NOMO-1 (cell line): ENCODE measurements around the gene RGS14.

ENCODE experiments used
- DNase-seq, 2 experiments: peaks; one replicate each; lab custom pipeline; 2025; ENCODE audit not compliant: unreplicated experiment in 2 of 2; lab: John Stamatoyannopoulos, UW

The RGS14 gene, protein sequence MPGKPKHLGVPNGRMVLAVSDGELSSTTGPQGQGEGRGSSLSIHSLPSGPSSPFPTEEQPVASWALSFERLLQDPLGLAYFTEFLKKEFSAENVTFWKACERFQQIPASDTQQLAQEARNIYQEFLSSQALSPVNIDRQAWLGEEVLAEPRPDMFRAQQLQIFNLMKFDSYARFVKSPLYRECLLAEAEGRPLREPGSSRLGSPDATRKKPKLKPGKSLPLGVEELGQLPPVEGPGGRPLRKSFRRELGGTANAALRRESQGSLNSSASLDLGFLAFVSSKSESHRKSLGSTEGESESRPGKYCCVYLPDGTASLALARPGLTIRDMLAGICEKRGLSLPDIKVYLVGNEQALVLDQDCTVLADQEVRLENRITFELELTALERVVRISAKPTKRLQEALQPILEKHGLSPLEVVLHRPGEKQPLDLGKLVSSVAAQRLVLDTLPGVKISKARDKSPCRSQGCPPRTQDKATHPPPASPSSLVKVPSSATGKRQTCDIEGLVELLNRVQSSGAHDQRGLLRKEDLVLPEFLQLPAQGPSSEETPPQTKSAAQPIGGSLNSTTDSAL

DNA sequence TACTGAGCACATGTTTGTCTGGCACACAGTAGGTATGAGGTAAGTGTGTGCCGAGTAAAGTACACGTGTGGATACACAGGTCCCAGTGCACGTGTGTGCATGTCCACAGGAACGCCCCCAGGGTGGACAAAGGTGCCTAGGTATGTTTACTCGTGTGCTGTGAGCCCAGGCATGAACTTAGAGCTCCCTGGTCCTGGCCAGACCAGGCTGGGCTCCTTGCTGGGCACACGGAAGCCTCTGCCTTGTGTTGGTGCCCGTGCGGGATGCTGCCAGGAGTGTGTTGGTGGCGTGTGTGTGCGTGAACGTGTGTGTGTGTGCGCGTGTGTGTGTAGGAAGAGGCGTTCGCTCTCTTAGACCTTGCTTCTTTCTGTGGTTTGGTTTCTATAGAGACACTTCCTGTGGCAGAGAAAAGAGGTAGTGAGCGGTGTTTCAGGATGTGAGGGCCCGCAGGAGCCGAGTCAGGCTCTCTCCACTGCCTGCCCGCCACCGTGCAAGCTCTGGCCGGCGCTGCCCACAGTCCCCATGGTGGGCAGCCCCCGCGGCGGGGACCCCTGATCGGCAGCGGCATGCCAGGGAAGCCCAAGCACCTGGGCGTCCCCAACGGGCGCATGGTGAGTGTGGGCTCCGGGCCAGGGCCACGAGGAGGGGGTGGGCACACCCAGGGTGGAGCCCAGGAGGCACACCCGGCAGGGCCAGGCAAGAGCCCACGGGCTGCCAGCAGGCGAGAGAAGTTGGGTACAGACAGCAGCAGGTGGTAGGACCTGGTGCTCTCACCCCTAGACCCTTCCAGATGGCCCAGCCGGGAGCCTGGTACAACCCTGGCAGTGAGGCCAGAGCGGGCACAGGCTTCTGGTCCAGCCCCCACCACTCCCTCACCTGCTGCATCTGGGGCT is at the start of gene RGS14:
TSS of gene RGS14 (plus strand) at position 466 of the 893 bp plus-strand sequence. CDS start at position 567, 101 bp downstream.
- DNase-seq, result peak; percentile 93

- no peak for DNase-seq
Observed at GRCh38 chr5:177308740-177309139, 49.0 kb upstream of the RGS14 start.

GRCh38 chr5:177309351-177310191 is 48.2 kb upstream of the RGS14 start:
- DNase-seq, result peak; percentile 34 to 50

DNA sequence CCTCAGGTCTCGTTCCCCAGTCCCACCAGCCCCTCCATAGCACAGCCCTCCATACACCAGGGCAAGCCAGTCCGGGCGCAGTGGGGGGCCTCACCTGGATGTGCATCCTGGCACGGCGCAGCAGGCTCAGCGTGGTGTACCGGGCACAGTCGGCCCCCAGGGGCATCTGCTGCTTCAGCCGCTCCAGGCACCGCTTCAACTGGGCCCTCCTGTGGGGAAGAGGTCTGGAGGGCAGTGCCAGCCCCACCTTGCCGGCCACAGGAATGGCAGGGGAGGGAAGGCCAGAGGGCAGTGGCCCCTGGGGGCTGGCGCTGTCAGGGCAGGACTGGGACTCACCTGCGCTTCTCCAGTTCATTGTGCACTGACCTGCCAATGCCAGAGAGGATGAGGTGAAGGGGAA is 47.4 kb upstream of the RGS14 start:
- DNase-seq, result no peak

- DNase-seq, result peak; percentile 61 to 73
Observed at GRCh38 chr5:177310757-177311391, 46.9 kb upstream of the RGS14 start.

- no peak for DNase-seq
Observed at GRCh38 chr5:177311392-177311722, 46.4 kb upstream of the RGS14 start.

- DNase-seq, result peak; percentile 96 to 98
Observed at GRCh38 chr5:177311723-177312648, 45.7 kb upstream of the RGS14 start, which contains the start of gene MXD3. Gene MXD3 (minus strand): TSS chr5:177311898. CDS start chr5:177311830, 68 bp downstream.

GRCh38 chr5:177312649-177313181 is 45.0 kb upstream of the RGS14 start:
- peak in 1 of 2 experiments; percentile 78 for DNase-seq

GRCh38 chr5:177313561-177314259 is 44.0 kb upstream of the RGS14 start:
- no peak for DNase-seq

DNA sequence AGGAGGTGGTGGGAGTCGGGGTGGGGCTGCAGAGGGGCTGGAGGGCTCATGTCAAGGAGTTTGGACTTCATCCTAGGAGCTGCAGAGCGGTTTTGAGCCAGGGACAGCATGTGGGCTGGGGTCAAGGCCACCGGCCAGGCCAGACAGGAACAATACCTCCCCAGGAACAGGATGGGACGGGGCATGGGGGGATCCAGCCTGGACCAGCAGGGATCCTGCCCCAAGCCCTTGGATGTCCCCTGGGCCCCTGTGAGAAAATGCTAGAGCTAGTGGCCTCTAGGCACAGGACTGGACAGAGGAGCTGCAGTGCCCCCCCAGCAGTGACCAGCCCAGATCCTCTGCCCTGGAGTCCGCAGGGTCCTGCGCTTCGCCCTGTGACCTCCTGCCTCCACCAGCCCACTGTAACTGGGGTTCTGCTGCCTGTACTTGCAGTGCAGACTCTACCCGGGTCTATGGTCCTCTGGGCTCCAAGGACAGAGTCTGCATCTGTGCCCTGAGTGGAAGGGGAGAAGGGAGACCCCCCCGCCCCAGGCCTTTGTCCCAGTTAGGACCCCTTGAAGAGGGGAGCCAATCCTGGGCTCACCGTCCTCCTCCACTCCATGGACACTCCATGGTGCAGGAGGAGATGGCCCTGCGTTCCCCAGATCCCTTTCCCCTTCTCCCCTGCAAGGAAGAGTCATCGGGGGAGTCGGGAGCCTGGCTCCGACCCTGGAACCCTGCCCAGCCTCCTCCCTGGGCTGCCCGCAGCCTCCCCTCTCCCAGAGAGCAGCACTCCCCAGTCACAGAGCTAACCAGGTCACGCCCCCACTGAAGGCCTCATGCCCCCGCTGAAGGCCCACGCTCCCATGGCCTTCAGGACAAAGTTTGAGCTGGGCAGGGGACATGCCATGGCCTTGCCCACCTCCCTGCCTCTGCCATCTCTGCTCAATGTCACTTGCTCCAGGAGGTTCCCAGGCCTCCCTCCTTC is 43.1 kb upstream of the RGS14 start:
- DNase-seq, result no peak

GRCh38 chr5:177315411-177315810 is 42.3 kb upstream of the RGS14 start:
- DNase-seq, result no peak

DNA sequence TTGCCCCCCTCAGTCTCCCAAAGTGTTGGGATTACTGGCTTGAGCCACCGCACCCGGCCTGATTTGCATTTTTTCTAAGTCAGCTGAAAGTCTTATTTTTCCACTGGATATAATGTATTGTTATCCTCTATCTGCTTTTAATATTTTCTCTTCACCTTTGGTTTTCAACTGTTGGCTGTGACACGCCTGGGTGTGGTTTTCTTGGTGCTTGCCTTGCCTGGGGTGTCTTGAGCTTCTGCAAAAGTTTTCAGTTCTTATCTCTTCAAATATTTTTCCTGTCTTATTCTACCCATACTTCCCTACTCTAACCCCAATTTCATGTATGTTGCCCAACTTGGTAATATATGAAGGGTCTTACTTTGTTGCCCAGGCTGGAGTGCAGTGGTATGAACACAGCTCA is 41.7 kb upstream of the RGS14 start:
- no peak for DNase-seq

GRCh38 chr5:177317959-177318377 is 39.8 kb upstream of the RGS14 start:
- DNase-seq, result peak; percentile 70 to 78

DNA sequence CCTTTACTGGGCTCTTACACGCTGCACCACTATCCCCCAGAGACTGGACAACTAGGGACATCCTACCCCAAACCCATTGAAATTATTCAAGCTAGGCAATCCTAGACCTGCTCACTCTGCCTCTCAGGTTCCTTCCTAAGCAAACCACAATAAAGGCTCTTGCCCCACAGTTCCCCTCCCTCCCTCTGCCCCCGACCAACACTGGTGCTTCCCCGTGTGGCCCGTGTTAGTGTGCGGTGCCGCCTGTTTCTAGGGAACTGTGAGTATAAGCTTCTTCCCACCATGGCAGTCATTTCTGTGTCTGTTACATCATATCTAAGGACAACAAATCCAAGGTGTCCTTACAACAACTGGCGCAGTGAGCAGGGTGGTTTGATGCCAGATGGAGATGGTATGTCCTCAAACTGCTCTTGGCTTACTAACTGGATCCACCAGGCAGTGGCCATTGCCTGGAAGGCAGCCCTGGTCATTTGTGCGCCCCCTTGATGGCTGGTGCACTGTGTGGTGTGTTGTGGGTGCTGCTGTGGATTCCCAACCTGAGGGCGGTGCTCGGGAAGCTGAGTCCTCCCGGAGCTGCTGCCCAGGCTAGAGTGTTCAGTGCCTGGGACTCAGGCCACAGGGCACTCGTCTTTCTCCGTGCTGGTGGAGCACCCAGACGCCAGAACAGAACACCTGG is 37.7 kb upstream of the RGS14 start:
- DNase-seq, result no peak

DNA sequence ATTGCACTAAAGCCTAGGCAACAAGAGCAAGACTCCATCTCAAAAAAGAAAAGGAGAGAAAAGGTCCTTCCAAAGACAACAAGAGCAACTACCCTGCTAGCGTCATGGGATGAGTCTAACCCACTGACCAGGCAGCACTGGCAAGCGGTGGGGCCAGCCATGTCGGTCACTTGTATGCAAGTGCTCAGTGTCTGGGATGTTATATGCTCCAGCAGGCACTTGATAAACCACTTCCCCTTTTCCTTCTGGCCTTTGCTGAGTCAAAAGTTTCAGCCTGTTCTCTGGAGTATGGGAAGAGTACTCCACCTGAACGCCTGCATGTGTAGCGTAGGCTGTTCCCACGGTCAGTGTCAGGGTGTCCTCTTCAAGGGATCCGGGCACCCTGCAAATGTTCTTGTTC is 36.8 kb upstream of the RGS14 start:
- peak; percentile 47 to 76 for DNase-seq

DNA sequence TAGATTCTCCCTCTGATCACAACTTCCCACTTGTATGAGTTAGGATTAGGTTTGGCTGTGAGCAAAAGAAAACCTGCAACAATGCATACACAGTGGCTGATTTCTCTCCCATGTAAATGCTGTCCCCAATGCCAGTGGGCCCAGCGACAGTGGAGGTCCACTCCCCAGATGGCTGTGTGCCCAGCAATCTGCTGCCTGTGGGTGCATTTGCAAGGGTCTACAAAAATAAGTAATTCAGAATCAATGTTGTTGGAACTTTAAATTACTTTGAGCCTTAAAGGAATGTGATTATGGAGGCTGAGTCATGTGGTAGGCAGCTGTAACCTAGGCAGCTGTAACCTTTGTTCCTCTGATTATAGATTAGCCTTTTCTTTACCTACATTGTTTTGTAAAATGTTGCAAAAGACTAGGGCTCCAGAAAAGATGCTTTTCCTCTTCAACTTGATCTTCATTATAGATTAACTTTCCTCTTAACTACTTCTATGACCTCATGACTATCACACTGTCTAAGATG is 31.8 kb upstream of the RGS14 start:
- DNase-seq, result no peak
